GM12878 (cell line): Measurements from ENCODE around the gene NEUROD6. TPM values are rescaled to one million over a fixed set of nuclear protein-coding genes. Genes with fewer than 3 reads are reported as not detected.

Experiments
- ATAC-seq: fragments of 200-7000 bp; cut with Tn5 transposase; 3 replicates; pipeline ENCODE4 v1.9.1; 2020; ENCODE audit warnings: mild to moderate bottlenecking, moderate library complexity
- BruUV-seq: library from RNA; stranded (reverse); fragments of 400-500 nt; replicated peaks from 2 replicates; lab custom pipeline; 2021; lab: Mats Ljungman, UMichigan
- CTCF ChIA-PET: fragments of 300-600 bp; sonication (Branson Sonifier 250); formaldehyde crosslinking; extraction: SDS; loops from one replicate; lab custom pipeline; 2021; ENCODE audit warnings: inconsistent platforms; lab: Yijun Ruan, JAX
- POLR2A ChIA-PET: fragments of 350-600 bp; formaldehyde crosslinking; extraction: SDS; loops from one replicate; lab custom pipeline; 2021; ENCODE audit warnings: inconsistent platforms; lab: Charles Lee
- RAD21 ChIA-PET: fragments of 300-600 bp; sonication (Branson Sonifier 250); formaldehyde crosslinking; loops from one replicate; lab custom pipeline; 2023; ENCODE audit warnings: antibody characterized with exemption; ENCODE audit not compliant: unreplicated experiment; lab: Charles Lee
- SMC1A ChIA-PET: fragments of 300-600 bp; sonication (Branson Sonifier 250); formaldehyde crosslinking; loops from one replicate; lab custom pipeline; 2023; ENCODE audit not compliant: unreplicated experiment, uncharacterized antibody; lab: Charles Lee
- DNase-seq: peaks from one replicate; pipeline ENCODE4 v3.0.0-alpha.2; 2011; ENCODE audit warnings: low read depth, low spot score
- FAIRE-seq: peaks from 3 replicates; lab custom pipeline; 2011; peaks lifted over from hg19 to GRCh38; lab: Jason Lieb, UNC
- H2AFZ ChIP-seq: 2 replicates; pipeline ENCODE4 v1.6.0; 2011; ENCODE audit warnings: low read depth, low read length, control low read depth; ENCODE audit not compliant: control insufficient read depth
- H3K27ac ChIP-seq: 2 replicates; pipeline ENCODE4 v1.5.1; 2011; ENCODE audit warnings: control low read depth; ENCODE audit not compliant: control insufficient read depth, insufficient read depth
- H3K27me3 ChIP-seq, 2 experiments: replicated peaks in 1 of 2; 2 replicates each; pipeline versions ENCODE4 v1.6.0 to v1.6.1; 2011; ENCODE audit warnings: low read length in 1 of 2; ENCODE audit not compliant: control insufficient read depth in 2 of 2, insufficient read depth in 2 of 2
- H3K36me3 ChIP-seq, 2 experiments: 2 replicates each; pipeline ENCODE4 v1.5.1; 2011; ENCODE audit warnings: low read length in 1 of 2; ENCODE audit not compliant: control insufficient read depth in 2 of 2, insufficient read depth in 2 of 2
- H3K4me1 ChIP-seq: 2 replicates; pipeline ENCODE4 v1.6.1; 2011; ENCODE audit warnings: mild to moderate bottlenecking, low read length, moderate library complexity, mixed read lengths; ENCODE audit not compliant: control insufficient read depth, insufficient read depth
- H3K4me2 ChIP-seq: 2 replicates; pipeline ENCODE4 v1.6.0; 2011; ENCODE audit warnings: control low read depth; ENCODE audit not compliant: control insufficient read depth, insufficient read depth
- H3K4me3 ChIP-seq: fragments of 200-600 bp; sonication (generic); 2 replicates; pipeline ENCODE4 v1.5.1; 2016
- H3K79me2 ChIP-seq: 2 replicates; pipeline ENCODE4 v1.6.0; 2011; ENCODE audit warnings: low read length; ENCODE audit not compliant: control insufficient read depth, insufficient read depth
- H3K9ac ChIP-seq: 2 replicates; pipeline ENCODE4 v1.8.0; 2011; ENCODE audit warnings: low read length, control low read depth, mixed read lengths; ENCODE audit not compliant: control insufficient read depth, insufficient read depth
- H3K9me3 ChIP-seq: replicated peaks from 3 replicates; pipeline ENCODE4 v1.5.1; 2011; ENCODE audit warnings: mild to moderate bottlenecking, low read length; ENCODE audit not compliant: control insufficient read depth, insufficient read depth
- H4K20me1 ChIP-seq: 2 replicates; pipeline ENCODE4 v1.6.0; 2011; ENCODE audit not compliant: control insufficient read depth, insufficient read depth
- CBX3 ChIP-seq: fragments of 200-600 bp; sonication (generic); IDR thresholded peaks from 2 replicates; pipeline ENCODE4 v1.6.1; 2016; ENCODE audit warnings: low read depth, borderline replicate concordance
- CEBPB ChIP-seq, 2 experiments: fragments of 150-350 bp in 1 of 2; IDR thresholded peaks; 2 replicates each; pipeline ENCODE4 v1.6.1; 2012 to 2014; ENCODE audit warnings: low read depth in 2 of 2, low read length in 2 of 2, borderline replicate concordance in 1 of 2, inconsistent platforms in 1 of 2
- FOXM1 ChIP-seq: IDR thresholded peaks from 2 replicates; pipeline ENCODE4 v1.6.1; 2012; ENCODE audit warnings: low read depth, mild to moderate bottlenecking, inconsistent platforms, low read length, moderate library complexity
- IKZF1 ChIP-seq: fragments of 450-650 bp; conservative IDR thresholded peaks from 2 replicates; pipeline ENCODE4 v1.6.1; 2017; ENCODE audit warnings: antibody characterized with exemption, mild to moderate bottlenecking
- JUNB ChIP-seq: IDR thresholded peaks from 2 replicates; pipeline ENCODE4 v1.6.1; 2016; ENCODE audit warnings: antibody characterized with exemption, mild to moderate bottlenecking
- KDM1A ChIP-seq: fragments of 200-600 bp; sonication (generic); IDR thresholded peaks from 2 replicates; pipeline ENCODE4 v1.6.1; 2016; ENCODE audit warnings: borderline replicate concordance
- MYB ChIP-seq: fragments of 150-350 bp; IDR thresholded peaks from 2 replicates; pipeline ENCODE4 v1.6.1; 2014; ENCODE audit warnings: mild to moderate bottlenecking, low read depth, low read length, borderline replicate concordance
- PAX8 ChIP-seq: fragments of 450-650 bp; IDR thresholded peaks from 2 replicates; pipeline ENCODE4 v1.6.1; 2017; ENCODE audit warnings: mild to moderate bottlenecking, moderate library complexity
- POLR2A ChIP-seq: IDR thresholded peaks from 2 replicates; pipeline ENCODE4 v1.6.1; 2011; ENCODE audit warnings: low read depth, mild to moderate bottlenecking, low read length
- STAT1 ChIP-seq: fragments of 450-650 bp; conservative IDR thresholded peaks from 2 replicates; pipeline ENCODE4 v1.6.1; 2014; ENCODE audit warnings: antibody characterized with exemption, mild to moderate bottlenecking
- YY1 ChIP-seq: IDR thresholded peaks from 2 replicates; pipeline ENCODE4 v1.6.1; 2011; ENCODE audit warnings: low read depth, mild to moderate bottlenecking, low read length
- WGBS: methylation state at CpG from one replicate; pipeline ENCODE4 v1.1.6; 2016; ENCODE audit warnings: low lambda C conversion rate; ENCODE audit not compliant: insufficient replicate concordance, insufficient coverage; ENCODE audit errors: missing lambda C conversion rate; 5-methylcytosine and 5-hydroxymethylcytosine counted together
- in situ Hi-C: fragments of 300-500 bp; cut with MboI; formaldehyde crosslinking; loops from 9 replicates; pipeline ENCODE4 v1.14.3; 2018; ENCODE audit warnings: mixed read lengths
- intact Hi-C: fragments of 100-400 bp; cut with micrococcal nuclease; formaldehyde crosslinking; loops from one replicate; pipeline ENCODE4 v1.14.2; 2022; ENCODE audit not compliant: unreplicated experiment
- polyA plus RNA-seq, 11 experiments: library from polyadenylated mRNA; depleted of rRNA in 4 of 11; unstranded in 6 of 11; stranded (reverse) in 5 of 11; fragments of >200 nt; fragmentation: Nextera tagmentation in 4 of 11; fragmentation: Illumina TruSeq in 1 of 11; extraction: Ambion mirVana in 4 of 11; extraction: Trizol in 1 of 11; gene quantifications; 1 replicate in 1 of 11; 2 replicates in 10 of 11; pipeline versions ENCODE4 v1.2.1 to v1.2.3, GENCODE V29; 2011 to 2016; ENCODE audit warnings: inconsistent platforms in 2 of 11, missing spikeins in 2 of 11, low read depth in 1 of 11
- total RNA-seq, 4 experiments: library from RNA; depleted of rRNA in 3 of 4; stranded (reverse); fragments of >200 nt in 3 of 4; fragmentation: Illumina TruSeq in 1 of 4; extraction: Trizol in 1 of 4; gene quantifications; 2 replicates each; pipeline versions ENCODE4 v1.2.1 to v1.2.3, GENCODE V29; 2013 to 2021
- TF ChIP-seq, protein P1 (sequence below): IDR thresholded peaks from 2 replicates; pipeline ENCODE4 v1.6.1; 2012; ENCODE audit warnings: low read depth, low read length, improper control_type of control experiment
- TF ChIP-seq, protein P2 (sequence below): IDR thresholded peaks from 2 replicates; pipeline ENCODE4 v1.6.1; 2011; ENCODE audit warnings: mild to moderate bottlenecking, low read depth, low read length, moderate library complexity; ENCODE audit not compliant: insufficient replicate concordance

NEUROD6 gene
- total and polyA plus RNA-seq, 10 of the 15 experiments (the other 5 are each of a cell fraction or from before 2014, with no cell fraction given), result not detected

DNA sequence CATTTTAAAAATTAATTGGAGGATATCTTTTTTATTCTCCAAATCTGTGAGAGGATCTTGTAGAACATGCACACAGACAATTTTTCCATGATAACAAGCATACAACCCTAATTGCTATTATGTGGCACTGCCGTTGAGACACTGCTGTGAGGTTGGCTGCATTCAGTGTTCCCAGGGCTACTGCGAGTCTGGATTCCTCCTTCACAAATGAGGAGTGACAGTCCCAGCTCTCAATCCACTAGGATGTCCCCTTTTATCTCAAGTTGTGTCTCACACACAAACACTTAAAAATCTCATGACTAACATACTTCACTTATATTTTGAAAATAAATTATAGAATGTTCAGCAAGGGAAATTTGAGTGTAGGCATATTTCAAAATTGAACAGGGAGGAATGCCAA lies 14.1 kb downstream of the NEUROD6 start:
- H3K9me3 ChIP-seq, result no peaks in the 10 kb centered on the region
- TF ChIP-seq CBX3 (no peak), KDM1A (no peak), IKZF1 (no peak), MYB (no peak), FOXM1 (no peak), PAX8 (no peak), STAT1 (no peak), CEBPB (IDR thresholded peaks at IDR 0.05; ENCODE audit: borderline replicate concordance in 1 of 2, low read depth in 2 of 2, low read length in 2 of 2) (no peak), POLR2A (no peak), YY1 (no peak), JUNB (no peak)
- TF ChIP-seq, protein P1, sequence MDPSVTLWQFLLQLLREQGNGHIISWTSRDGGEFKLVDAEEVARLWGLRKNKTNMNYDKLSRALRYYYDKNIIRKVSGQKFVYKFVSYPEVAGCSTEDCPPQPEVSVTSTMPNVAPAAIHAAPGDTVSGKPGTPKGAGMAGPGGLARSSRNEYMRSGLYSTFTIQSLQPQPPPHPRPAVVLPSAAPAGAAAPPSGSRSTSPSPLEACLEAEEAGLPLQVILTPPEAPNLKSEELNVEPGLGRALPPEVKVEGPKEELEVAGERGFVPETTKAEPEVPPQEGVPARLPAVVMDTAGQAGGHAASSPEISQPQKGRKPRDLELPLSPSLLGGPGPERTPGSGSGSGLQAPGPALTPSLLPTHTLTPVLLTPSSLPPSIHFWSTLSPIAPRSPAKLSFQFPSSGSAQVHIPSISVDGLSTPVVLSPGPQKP, result no peak
- TF ChIP-seq, protein P2, sequence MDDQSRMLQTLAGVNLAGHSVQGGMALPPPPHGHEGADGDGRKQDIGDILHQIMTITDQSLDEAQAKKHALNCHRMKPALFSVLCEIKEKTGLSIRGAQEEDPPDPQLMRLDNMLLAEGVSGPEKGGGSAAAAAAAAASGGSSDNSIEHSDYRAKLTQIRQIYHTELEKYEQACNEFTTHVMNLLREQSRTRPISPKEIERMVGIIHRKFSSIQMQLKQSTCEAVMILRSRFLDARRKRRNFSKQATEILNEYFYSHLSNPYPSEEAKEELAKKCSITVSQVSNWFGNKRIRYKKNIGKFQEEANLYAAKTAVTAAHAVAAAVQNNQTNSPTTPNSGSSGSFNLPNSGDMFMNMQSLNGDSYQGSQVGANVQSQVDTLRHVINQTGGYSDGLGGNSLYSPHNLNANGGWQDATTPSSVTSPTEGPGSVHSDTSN, result no peak
- no peaks in the 10 kb centered on the region for H3K79me2 ChIP-seq
- H3K36me3 ChIP-seq, result no peaks in the 10 kb centered on the region
- H3K27me3 ChIP-seq, result no peaks in the 10 kb centered on the region
- intact Hi-C loops (no loop called here), in situ Hi-C loops (no loop called here)
- H3K4me2 ChIP-seq, result no peak overlapping the region
- ChIA-PET SMC1A (no interaction called here), CTCF (no interaction called here), RAD21 (no interaction called here), POLR2A (no interaction called here)
- H4K20me1 ChIP-seq, result no peaks in the 10 kb centered on the region
- no peaks in the 10 kb centered on the region for H3K4me1 ChIP-seq
- ATAC-seq (no peak), FAIRE-seq (no peak), DNase-seq (no peak)
- no peak overlapping the region for H3K9ac ChIP-seq
- H2AFZ ChIP-seq, result no peak overlapping the region
- WGBS, result 33% methylated on average over 2 of the region's 2 CpGs
- BruUV-seq, result no TSS peak
- H3K4me3 ChIP-seq, result no peak overlapping the region
- H3K27ac ChIP-seq, result no peak overlapping the region
